Anterior cingulate cortex (tissue), 58 donors: ENCODE results near the gene GNPNAT1.
"Not testable (repeated sequence)": the region's sequence is repeated elsewhere in the genome, so short reads cannot be mapped to it uniquely, and the experiment has no call there.

Experiments
- DNase-seq, 58 donors: peaks; one replicate each; lab custom pipeline; 2025; lab: John Stamatoyannopoulos, UW

The GNPNAT1 gene

DNA sequence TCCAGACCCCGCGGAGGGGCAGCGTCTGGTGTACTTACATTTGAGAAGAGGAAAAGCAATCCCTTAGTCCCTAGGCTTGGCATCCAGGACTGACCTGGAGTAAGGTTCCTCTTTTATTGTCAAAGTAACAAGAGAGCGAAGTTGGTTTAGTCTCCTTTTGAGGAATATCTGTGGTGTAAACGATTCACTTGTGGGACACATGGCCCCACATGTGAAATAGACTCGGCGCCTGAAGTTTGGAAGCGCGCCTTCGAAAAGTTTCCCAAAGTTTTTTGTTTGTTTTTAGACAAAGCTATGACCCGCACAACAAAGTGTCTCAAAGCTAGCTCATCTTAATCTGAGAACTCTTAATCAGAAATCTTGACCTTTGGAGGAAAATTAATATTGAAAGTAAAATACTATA is 60.7 kb downstream of the GNPNAT1 start:
- DNase-seq: no peak

DNA sequence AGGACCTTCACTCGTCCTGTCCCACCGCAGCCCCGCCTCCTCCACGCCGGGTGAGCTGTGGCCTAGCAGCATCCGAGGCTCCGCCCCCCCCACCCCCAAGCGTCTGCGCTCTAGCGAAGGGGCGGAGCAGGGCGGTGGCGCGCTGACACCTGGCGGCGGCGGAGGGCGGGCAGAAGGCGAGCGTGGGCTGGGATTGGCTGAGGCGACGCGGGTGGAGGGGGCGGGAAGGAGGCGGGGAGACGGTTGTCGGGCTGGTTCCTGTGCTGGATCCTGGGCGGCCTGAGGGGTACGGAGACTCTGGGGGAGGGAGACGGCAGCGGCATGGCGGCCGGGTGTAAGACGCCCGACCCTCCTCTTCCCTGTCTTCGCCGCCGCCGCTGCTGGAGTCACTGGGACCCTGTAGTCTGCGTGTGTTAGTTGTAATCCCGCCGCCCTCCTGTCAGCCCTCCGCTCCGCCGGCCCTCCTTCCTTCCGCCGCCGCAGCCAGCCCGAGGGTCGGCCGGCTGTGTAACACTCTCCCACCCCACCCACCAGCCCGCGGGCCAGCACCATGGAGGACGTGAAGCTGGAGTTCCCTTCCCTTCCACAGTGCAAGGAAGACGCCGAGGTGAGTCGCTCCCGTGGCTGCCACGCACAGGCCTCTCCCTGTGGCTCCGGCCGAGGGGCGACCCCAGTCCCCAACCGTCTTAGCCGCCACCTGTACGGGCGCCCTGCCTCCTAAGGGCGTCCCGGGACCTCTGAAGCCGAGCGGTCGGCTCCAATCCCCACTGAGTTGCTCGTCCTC is 61.3 kb downstream of the GNPNAT1 start, which contains the start of gene STYX:
TSS of gene STYX (plus strand) at position 242 of the 784 bp plus-strand sequence. CDS start at position 551, 309 bp downstream.
- peak; percentile 34 to 98 (median 96) for DNase-seq

DNA sequence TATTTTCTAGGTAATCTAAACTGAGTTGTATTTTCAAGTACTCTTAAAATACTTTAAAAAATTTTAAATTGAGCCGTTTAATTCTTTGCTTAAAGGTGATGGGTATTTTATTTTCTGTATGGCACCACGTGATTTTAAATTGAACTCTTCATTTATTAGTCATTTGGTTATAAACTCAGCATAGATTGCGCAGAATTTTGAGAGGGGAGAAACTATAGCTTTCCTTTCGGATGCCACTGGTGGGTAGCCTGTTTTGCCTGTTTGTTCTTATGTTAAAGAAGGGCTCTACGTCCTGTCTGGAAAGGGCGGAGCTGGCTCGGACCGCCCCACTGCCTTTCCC is 61.9 kb downstream of the GNPNAT1 start:
- no peak for DNase-seq

DNA sequence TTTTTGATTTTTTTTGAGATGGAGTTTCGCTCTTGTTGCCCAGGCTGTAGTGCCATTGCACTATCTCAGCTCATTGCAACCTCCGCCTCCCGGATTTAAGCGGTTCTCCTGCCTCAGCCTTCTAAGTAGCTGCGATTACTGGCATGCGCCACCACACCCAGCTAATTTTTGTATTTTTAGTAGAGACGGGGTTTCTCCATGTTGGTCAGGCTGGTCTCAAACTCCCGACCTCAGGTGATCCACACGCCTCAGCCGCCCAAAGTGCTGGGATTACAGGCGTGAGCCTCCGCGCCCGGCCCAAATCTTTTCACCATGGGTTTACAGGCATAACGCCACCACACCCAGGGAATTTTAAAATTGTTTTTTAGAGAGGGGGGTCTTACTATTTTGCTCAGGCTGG is 62.4 kb downstream of the GNPNAT1 start:
- DNase-seq: not testable (repeated sequence)

DNA sequence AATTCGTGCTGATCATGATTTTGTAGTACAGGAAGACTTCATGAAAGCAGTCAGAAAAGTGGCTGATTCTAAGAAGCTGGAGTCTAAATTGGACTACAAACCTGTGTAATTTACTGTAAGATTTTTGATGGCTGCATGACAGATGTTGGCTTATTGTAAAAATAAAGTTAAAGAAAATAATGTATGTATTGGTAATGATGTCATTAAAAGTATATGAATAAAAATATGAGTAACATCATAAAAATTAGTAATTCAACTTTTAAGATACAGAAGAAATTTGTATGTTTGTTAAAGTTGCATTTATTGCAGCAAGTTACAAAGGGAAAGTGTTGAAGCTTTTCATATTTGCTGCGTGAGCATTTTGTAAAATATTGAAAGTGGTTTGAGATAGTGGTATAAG is 63.9 kb downstream of the GNPNAT1 start:
- not testable (repeated sequence) for DNase-seq
